Transverse colon (tissue), 4 donors: ENCODE results near the gene TMBIM1.

Experiments
- CTCF ChIP-seq, 5 experiments: fragments of 200-600 bp in 3 of 5; fragments of 450-650 bp in 2 of 5; sonication (generic) in 3 of 5; IDR thresholded peaks; 1 replicate in 2 of 5; 2 replicates in 3 of 5; pipeline ENCODE4 v1.5.1; 2016 to 2017; ENCODE audit warnings: antibody characterized with exemption in 5 of 5, inconsistent platforms in 3 of 5, mild to moderate bottlenecking in 2 of 5, moderate library complexity in 1 of 5
- POLR2A ChIP-seq: fragments of 450-650 bp; IDR thresholded peaks from one replicate; pipeline ENCODE4 v1.6.1; 2016; ENCODE audit warnings: antibody characterized with exemption, mild to moderate bottlenecking, moderate library complexity
- POLR2AphosphoS5 ChIP-seq, 3 donors: sonication (generic); formaldehyde crosslinking; IDR thresholded peaks; one replicate each; pipeline ENCODE4 v1.6.1; 2016; ENCODE audit warnings: antibody characterized with exemption in 3 of 3

- TF ChIP-seq POLR2AphosphoS5 (IDR thresholded peaks at IDR 0.05), result peak; percentile 26 to 57 (median 53)
- TF ChIP-seq CTCF (IDR thresholded peaks at IDR 0.05), result no peak
- peak; percentile 40 for TF ChIP-seq POLR2A
Measured at GRCh38 chr2:218264773-218265561, 27.3 kb downstream of the TMBIM1 start.
